8988T (cell line): Measurements from ENCODE around the gene EFCAB7.
A peak's percentile ranks its signal among the peaks of the same experiment; 100 is the strongest.

ENCODE experiments used
- DNase-seq: peaks from one replicate; pipeline ENCODE4 v3.0.0; 2011

The EFCAB7 gene

GRCh38 chr1:63603810-63604209 is 80.5 kb downstream of the EFCAB7 start:
- no peak for DNase-seq

- DNase-seq = no peak
These were observed 84.0 kb downstream of the EFCAB7 start for GRCh38 chr1:63607322-63607721.

DNA sequence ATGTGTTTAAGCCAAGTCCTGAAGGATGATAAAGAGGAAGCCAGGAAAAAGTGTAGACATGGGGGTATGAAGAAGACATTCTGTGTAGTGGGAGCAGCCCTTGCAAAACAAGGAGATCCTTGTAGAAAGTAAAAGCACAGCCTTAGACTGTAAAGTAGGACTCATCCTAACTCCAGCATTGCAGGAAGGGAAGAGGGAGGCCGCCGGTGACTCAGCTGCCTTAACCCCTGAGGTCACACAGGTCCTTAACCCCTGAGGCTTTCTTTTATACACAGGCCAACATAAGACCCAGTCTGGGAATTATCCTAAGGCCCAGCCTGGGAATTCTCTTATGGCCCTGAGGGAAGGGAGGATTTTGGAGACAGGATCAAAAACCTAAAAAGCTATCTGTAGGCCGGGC is 87.9 kb downstream of the EFCAB7 start:
- DNase-seq = no peak

DNA sequence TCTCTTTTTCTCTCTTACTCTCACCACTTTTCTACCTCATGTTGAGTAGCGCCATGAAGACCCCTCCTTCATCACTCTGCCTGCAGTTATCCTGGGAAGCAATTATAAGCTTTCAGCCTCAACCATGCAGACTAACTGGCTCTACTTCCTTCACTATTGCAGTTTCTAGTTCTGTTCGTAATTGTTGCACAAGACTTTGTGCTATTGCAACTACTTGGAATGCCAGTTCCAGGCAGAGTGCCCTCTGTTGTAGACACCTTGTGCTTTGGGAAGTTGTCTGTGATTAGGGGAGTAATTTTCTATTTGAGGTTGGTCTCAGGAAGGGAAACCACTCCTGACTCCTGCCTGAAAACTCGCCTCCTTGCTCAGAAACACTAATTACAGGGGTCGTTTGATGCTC is 89.2 kb downstream of the EFCAB7 start:
- no peak for DNase-seq

- no peak for DNase-seq
These were observed 89.6 kb downstream of the EFCAB7 start for GRCh38 chr1:63612971-63613370.

DNA sequence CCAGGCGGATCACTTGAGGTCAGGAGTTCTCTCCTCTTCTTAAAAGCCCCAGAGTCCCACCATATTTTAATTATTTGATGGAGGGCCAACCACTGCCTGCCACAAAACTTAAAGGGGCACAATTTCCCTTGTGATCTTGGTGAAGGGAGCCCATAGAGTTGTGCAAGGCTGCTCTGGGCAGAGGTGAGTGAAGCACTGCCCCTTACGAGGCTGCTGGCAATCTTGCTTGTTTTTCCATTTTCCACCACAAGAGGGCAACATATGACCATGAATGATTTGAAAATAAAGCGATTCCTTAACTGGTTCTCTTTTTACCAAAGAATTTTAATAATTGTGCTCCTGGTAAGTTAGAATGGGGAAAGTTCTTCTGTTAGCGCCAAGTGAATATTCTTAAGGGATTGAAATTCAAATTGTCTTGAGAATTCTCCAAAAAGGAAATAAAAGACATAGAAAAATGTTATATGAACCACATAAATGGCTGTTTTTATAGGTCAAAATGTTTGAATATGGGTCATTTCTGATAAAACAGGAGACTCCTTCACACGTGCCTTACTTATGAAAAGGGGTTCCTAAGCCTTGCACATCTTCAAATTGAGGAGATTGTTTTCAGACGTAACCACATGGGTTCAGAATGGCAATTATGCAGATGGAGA is 92.6 kb downstream of the EFCAB7 start:
- DNase-seq = peak; percentile 10

DNA sequence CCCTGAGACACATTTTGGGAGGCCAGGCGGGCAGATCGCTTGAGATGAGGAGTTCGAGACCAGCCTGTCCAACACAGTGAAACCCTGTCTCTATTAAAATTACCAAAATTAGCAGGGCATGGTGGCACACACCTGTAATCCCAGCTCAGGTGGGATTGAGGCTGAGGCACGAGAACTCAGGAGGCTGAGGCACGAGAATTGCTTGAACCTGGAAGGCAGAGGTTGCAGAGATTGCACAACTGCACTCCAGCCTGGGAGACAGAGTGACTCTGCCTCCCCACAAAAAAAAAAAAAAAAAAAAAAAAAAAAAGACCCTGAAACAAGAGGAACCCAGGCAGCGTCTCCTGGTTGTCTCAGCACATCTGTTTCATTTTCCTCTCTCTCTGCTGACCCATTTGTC is 94.1 kb downstream of the EFCAB7 start:
- DNase-seq = no peak

GRCh38 chr1:63618011-63618410 is 94.7 kb downstream of the EFCAB7 start:
- DNase-seq = no peak

DNA sequence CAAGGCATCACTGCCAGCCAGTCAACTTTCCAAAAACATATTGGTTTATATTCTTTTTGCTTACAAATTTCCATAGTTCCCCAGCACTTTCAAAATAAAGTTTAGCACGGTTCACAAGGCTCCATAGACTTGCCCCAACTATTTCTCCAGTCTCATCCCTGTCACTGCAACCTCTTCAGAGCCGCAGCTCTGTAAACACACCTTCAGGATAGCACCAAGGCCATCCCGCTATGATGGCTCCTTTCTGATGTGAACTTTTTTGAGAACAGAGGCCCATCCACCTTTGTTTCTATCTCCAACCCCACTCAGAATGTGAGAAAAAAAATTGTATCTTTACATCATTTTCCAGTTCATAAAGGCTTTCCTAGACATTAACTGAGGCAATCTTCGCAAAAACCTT is 96.2 kb downstream of the EFCAB7 start:
- no peak for DNase-seq

DNA sequence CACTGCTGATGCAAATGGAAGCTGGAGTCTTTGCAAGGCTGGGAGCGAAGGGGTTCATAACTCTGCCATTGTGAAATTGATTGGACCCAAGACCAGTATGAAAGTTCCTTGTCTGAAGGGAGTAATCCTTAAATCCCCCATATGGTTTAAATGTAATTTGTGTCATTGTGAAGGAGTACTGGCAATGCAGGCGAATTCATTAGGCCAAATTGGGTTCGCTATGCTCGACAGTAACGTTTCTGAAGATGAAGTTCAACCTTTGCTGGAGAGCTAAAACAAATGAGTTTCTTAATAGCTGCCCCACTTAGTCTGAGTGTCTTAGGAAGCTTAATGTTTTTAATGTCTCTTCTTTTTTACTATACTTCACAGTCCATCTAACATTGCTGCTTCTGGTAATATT is 97.3 kb downstream of the EFCAB7 start:
- no peak for DNase-seq

DNA sequence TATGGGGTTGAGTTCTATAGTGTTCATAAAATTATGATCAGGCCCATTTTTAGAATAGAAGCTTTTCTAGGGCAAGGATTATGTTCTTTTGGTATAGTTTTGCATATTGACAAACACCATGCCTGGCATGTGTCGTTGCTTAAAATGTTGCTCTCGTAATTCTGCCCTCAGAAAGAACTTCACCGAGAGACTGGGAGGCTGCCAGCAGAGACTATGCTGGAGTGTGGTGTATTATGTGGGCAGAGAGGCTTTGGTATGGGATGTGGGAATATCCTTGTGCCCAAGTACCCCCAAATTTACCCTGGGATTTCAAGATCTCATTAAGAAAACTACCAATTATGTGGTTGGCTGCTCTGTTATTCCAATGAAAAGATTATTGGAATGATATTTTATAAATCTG is 97.8 kb downstream of the EFCAB7 start:
- no peak for DNase-seq

GRCh38 chr1:63621698-63622097 is 98.4 kb downstream of the EFCAB7 start:
- no peak for DNase-seq
